Activated CD4-positive, alpha-beta T cell treated with anti-CD3 and anti-CD28 coated beads, Interleukin-2, amount 50 U/mL, for 4 hours (primary cell): Measurements from ENCODE around the gene FAM163B.
"Not testable (repeated sequence)": the region's sequence is repeated elsewhere in the genome, so short reads cannot be mapped to it uniquely, and the experiment has no call there.

Experiments
- DNase-seq, 2 experiments: peaks; one replicate each; pipeline ENCODE4 v3.0.0-alpha.2; 2020

Gene FAM163B

DNA sequence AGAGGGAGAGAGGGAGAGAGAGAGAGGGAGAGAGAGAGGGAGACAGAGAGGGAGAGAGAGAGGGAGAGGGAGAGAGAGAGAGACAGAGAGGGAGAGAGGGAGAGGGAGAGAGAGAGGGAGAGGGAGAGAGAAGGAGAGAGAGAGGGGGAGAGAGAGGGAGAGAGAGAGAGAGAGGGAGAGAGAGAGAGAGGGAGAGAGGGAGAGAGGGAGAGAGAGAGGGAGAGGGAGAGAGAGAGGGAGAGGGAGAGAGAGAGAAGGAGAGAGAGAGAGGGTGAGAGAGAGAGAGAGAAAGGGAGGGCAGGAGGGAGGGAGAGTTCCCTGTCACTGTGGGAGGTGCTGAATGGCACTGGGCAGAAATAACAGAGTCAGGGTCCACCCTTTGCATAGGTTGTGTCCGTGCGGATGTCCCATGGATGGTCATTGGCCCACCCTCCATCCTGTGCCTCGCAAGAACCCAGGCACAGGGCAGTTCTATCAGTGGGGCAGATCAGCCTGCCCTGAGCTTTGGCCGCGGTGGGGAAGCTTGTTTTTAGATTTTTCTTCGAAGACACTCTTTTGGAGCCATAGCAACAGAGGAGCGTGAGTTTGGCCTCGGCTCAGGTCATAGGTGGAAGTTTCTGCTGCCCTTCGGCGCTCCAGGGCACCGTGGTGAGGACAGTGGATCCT, 44.6 kb downstream of the FAM163B start:
- DNase-seq = no peak

DNA sequence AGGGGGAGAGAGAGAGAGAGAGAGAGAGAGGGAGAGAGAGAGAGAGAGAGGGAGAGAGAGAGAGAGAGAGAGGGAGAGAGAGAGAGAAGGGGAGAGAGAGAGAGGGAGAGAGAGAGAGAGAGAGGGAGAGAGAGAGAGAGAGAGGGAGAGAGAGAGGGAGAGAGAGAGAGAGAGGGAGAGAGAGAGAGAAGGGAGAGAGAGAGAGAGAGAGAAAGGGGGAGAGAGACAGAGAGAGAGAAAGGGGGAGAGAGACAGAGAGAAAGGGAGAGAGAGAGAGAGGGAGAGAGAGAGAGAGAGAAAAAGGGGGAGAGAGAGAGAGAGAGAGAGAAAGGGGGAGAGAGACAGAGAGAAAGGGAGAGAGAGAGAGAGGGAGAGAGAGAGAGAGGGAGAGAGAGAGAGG, 45.4 kb downstream of the FAM163B start:
- not testable (repeated sequence) for DNase-seq

DNA sequence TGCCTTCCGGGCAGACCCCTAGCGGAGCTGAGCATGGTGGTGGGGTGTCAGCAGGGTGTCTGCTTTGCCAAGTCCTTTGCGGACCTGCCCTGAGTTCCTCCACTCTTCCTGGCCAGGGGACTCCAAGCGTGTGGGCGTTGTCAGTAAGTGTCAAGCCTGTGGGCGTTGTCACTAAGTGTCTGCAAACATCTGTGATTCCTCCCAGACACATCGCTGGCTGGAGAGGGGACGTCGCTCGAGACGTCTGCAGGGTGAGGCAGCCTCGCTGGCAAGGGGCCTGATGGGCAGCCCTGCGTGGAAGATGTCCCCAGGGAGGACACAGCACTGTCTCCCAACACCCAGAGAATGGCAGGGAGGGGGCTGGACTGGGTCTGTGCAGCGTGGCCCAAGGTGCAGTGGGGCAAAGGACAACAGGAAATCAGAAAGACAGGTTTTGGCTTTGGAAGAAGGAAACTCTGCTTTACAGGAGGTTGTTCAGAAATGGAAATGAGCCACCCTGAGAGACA, 45.8 kb downstream of the FAM163B start:
- DNase-seq = no peak

DNA sequence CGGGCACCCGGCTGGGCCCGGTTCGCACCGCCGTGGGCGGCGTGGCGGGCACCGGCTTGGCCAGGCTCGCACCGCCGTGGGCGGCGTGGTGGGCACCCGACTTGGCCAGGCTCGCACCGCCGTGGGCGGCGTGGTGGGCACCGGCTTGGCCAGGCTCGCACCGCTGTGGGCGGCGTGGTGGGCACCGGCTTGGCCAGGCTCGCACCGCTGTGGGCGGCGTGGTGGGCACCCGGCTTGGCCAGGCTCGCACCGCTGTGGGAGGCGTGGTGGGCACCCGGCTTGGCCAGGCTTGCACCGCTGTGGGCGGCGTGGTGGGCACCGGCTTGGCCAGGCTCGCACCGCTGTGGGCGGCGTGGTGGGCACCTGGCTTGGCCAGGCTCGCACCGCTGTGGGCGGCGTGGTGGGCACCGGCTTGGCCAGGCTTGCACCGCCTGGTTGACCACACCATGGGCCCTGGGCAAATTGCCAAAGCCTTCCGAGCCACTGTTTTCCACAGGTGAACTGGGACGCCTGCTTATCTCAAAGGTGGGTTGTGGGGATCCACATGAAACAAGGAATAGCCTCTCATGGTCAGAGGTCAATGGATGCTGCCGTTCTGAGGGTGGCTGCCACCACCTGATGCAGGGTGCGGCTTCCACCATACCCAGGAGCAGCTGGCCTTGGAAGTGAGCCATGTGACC, 46.4 kb downstream of the FAM163B start:
- DNase-seq = no peak

DNA sequence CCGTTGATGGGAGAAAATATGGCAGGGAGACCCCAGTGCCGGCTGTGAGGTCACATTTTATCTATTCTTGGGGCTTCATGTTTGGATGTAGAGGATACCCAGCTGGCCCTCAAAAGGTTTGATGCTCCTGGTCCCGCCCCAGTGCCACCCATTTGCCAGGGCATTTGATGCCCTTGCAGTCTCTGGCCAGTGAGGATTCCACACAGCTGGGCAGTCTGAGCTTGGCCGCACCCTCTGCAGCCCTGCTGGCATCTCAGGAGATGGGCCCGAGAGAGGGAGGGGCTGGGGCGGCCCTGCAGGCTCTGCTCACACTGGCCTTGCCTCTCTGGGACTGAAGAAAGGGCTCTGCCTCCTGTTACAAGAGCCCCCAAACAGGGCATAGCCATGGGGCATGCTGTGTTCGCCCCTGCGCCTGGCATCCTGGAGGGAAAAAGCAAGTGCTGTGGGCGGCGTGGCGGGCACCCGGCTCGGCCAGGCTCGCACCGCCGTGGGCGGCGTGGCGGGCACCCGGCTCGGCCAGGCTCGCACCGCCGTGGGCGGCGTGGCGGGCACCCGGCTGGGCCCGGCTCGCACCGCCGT, 47.1 kb downstream of the FAM163B start:
- DNase-seq = no peak

DNA sequence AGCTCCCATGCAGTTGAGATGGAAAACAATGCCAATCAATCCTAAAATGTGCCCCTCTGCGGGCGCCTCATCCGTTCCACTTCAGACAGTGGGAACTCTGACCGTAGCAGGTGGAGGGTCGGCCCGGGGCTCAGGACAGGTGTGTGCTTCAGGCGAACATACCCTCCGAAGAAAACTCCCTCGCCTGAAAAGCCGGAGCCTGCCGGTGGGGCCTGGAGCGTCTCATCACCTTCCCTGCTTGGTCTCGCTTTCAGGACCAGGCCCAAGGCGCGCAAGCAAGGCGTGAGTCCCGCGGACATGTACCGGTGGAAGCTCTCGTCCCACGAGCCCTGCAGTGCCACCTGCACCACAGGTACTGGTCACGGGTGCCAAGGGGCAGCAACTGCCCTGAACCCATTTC, 48.2 kb downstream of the FAM163B start:
- no peak for DNase-seq

DNA sequence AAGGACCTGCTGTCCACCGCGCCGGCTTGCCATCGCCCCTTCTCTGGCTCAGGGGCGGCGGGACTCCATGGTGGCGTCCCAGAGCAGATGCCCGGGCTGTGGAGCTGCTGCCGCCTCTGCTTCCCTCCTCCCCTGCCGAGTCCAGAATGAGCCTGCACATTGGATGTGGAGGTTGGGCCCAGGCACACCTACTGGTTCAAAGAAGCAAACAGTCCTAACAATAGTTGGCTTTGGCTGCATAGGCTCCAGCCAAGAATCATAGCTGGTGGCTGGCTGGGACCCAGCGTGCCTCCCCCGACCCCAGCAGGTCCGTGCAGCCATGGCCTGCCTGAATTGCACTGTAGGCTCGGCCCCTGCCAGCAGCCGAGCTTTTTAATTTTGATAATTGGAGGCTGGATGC, 48.9 kb downstream of the FAM163B start:
- DNase-seq = no peak

DNA sequence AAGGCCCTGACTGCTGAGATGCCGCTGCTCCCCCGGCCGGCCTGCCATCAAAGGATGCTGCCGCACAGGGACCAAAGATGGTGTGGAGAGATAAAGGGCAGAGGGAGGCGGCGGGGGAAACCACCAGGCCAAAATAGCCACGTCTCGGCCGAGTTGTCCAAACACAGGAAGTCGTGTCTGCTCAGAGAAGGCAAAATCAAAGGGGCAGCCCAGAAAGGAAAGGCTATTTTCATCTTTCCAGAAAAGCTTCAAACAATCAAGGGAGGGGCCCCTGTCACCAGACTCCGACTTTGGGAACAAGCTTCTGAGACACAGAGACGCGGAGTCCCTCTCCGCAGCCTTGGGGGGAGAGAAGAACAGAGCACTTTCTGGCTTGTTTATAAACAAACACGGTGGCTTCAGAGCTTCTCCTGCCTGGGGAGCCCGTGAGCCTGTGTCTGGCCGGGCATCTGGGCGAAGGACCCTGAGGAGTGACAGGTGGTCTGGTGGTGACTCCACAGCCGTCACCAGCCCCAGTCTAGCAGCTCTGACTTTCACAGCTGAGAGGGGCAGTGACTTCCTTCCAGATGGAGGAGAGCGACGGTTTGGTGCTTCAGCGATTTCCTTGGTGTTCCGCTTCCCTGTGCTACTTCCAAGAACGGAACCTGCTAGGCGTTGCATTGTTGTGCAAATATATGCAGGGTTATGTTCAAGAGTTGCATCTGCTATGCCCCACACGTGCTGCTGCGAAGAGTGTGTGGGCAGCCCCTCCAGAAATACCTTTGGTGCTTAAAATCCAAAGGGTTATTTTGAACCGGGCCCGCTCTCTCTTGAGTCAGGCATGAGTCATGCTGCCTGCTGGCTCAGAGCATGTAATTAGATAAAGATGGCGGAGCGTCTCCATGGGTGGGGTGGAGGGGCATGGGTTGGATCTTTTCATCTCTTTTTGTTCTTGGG, 50.7 kb downstream of the FAM163B start:
- DNase-seq = no peak

DNA sequence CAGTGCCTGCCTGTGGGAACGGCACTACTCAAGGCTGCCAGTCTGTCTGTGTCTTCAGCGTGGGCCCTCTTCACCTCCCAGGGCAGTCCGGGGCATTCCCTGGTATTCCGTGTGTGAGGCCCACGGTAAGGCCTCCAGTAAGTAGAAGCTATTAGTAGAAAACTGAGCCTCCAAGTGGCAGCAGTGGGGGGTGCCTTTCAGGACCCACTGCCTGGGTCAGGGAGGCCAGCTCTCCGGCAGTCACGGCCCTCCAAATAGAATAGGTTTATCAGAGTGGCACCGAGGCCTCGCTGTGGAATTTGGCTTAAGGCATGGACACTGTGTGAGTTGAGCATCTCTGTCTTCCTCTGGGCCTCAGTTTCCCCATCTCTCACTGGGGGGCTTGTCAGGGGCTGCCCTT, 51.6 kb downstream of the FAM163B start:
- DNase-seq = no peak

DNA sequence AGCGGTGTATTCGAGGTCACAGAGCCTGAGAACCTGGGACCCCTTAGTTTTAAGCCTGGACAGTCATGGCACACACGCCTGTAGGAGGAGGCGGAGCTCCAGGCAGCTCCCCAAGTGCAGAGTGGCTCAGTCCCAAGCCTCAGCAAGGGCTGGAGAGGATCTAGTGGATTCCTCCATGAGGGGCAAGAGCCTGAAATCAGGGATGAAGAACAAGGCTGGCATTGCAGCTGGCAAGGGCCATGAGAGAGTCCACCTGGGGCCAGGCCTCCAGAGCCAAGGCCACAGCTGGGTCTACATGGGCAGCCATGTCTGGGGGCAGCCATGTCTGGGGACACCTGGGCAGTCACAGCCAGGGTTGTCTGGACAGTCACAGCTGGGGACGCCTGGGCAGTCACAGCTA, 52.8 kb downstream of the FAM163B start:
- DNase-seq = no peak

DNA sequence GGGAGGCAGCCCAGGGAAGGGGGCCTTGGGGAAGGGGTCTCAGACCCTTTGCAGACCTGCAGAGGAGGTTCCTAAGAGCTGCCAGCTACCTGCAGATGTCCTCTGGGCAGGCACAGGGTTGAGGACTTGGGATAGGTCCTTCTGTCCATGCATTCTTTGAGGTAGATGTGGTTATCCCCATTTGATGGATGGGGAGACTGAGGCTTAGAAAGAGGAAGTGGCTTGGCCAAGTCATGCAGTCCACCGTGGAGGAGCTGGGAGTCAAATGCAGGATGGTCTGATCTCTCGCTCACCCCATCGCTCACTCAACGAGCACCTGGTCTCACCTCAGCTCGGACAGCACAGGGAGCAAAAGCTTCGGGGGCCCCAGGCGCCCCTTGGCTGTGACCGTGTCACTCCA, 54.5 kb downstream of the FAM163B start:
- DNase-seq = no peak

DNA sequence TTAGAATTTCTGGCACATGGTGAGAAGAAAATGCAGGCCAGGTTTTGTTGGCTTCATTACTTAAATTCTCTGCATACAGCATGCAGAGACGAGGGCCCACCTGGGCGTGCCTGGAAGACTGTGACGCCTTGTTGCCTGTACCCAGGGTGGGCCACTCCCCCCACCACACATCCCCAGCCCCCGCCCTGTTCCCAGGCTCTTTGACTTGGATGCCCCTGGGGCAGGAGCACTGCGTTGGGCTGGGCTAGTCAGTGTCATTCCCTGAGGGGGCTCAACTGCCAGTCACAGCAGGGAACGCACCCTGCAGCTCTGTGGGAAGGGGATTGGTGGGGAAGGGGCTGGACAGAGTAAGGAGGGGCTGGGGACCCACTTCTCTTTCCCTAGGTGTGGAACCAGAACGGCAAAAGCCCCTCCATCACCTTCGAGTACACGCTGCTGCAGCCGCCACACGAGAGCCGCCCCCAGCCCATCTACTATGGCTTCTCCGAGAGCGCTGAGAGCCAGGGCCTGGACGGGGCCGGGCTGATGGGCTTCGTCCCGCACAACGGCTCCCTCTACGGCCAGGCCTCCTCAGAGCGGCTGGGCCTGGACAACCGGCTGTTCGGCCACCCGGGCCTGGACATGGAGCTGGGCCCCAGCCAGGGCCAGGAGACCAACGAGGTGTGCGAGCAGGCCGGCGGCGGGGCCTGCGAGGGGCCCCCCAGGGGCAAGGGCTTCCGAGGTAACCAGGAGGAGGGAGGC, 55.0 kb downstream of the FAM163B start:
- DNase-seq = no peak

DNA sequence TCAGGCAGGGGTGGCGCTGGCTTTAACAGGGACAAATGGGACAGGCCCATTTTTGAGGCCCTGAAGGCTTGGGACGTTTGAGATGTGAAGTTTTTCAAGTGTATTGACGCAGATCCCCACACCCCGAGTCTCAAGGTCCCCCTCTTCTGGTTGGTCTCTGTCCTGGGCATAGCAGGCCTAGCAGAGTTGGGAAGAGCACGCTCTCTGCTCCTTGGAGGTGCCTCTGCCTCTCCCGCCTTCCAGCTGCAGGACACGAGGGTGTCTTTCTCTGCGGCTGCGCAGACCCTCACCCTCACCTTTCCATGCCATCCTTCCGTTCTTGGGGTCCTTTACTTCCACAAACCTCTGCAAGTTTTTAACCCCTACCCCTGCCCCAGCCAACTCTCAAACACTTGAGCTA, 56.1 kb downstream of the FAM163B start:
- no peak for DNase-seq

DNA sequence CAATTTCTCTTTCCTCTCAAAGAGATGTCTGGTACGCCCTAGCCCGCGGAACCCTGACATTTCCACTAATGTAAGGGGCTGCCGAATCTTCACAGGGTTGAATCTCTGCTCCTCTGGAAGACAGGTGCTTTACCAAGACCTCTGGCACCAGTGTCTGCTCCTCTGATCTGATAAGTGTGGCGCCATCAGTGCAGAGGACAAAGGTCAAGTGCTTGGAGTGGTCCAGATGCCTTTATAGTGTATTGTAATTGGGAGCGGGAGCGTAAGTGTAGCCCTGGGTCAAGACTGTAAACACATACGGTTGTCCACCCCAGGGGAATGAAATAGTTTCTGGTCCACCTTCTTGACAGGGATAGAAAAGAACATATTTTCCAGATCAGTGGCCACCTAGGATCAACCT, 57.0 kb downstream of the FAM163B start:
- DNase-seq = no peak

DNA sequence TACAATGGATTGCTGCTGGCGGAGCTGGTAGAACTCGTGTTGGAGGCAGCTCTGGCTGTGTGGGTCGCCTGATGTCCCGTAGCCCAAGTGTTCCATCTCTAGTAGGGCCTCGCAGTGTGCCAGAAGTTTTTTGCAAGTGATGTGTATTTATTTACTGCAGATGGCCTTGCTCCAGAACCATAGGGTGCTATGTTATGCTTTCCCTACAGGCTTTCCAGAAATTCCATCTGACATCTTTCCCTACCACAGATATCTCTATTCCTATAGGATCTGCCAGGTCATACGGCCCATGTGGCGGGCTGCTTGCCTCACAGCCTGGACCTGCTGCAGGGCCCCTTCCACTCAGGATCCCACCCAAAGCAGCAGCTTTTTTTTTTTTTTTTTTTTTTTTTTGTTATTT, 57.7 kb downstream of the FAM163B start:
- no peak for DNase-seq

DNA sequence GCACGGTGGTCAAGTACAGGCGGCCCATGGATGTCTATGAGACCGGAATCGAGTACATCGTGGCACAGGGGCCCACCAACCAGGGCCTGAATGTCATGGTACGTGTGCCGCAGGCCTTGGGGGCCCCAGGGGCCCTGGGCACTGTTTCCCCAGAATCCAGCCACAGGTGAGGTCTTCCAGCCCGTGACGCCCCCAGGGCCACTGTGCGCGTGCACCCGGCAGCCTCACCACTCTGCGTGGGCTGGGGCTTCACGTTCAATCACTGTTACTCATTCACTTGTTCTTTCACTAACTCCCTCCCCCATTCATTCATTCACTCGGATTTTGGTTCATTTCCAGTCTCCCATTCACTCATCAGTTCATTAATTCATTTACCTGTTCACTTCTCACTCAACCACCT, 62.1 kb downstream of the FAM163B start:
- DNase-seq = no peak

DNA sequence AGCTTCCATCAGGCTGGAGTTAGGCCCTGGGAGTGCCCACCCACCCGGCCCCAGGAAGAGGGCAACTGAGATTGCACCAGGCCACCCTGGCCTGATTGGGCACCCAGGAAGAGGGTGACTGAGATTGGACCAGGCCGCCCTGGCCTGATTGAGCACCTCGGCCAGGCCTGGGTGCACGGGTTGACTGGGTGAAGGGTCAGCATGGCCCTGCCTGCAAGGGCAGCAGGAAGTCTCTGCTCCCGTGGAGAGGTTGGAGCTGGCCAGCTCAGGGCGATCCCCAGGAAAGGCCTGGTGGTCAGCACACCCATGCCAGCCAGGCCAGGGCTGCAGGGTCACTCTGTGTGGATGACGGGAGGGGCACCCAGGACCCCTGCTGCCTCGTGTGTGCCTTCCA, 62.9 kb downstream of the FAM163B start:
- DNase-seq = no peak

DNA sequence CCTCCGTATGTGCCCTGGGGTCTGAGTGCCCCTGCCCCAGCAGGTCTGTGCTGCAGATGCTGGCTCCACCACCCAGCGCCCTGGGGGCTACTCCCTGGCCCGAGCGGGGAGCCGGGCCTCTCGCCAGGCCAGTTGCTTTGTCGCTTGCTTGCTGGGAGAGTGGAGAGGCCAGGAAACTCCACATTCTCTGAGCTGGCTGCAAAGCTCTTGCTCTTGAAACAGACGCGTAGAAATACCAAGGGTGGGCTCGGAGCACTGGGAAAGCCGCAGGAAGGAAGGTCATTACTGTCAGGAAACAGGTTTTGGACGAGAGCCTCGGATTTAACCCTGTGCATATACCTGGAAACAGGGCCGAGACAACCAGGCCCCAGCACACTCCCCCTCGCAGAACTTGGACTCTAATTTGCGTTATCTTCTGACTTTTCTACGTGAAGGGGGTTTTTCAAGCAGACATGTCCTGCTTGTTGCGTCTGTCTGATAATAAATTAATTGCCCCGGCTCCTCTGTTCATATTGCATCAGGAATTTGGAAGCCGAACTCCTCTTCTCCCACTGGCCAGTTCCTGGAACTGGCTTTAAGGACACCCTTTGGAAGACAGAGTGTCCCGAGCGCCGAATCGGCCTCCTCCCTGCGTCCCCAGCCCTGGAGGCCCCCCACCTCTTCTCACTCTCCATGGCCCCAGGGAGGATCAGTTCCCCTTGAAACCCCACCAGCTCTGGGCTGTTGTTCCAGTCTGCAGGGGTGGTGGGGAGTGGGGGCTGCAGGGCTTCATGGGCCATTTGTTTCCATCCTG, 63.5 kb downstream of the FAM163B start:
- DNase-seq = no peak

DNA sequence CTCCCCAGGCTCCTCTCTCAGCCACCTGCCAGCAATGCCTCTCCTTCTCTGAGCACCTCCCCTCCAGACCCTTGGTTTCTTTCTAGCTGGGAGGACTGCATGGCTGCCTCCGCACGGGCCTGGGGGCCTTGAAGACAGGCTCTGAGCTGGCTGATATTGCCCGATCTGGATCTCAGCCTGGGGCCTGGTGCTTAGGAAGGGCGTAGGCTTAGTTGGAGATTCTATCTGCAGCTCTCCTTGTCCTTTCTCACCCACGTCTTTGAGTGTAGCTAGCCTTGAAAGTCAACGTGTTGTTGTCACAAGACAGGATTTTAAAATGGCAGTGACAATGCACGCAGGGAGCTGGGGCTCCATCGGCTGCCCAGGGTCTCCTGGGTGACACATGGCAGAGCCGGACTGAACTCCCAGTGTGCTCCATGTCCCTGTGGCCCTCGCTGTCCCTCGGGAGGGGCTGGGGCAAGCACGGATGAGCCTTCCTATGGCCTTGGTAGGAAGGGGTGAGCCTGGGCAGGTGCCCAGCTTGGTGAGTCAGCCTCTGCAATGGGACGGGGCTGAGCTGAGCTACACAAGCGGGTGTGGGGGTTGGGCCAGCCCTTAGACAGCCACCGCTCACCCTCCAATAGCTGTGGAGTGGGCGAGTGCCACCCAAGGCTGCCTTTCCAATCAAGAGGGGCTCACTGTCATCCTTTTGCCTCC, 65.3 kb downstream of the FAM163B start:
- no peak for DNase-seq

DNA sequence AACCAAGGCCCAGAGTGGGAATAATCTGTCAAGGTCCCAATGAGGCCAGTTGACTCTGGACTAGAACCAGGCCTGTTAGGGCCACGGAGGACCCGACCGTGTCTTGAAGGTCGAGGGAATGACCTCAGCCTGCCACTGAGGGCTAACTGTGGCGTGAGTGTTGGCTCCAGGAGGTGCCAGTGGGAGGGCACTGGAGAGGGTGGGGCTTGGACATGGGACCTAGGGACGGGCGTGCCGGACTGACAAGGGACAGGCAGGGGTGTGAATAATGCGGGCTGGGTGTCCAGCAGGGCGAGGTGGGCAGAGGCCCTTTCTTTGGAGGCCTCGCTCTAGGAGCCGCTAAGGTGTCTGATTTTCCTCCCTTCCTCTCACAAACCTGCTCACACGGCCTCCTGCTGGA, 67.2 kb downstream of the FAM163B start:
- no peak for DNase-seq

DNA sequence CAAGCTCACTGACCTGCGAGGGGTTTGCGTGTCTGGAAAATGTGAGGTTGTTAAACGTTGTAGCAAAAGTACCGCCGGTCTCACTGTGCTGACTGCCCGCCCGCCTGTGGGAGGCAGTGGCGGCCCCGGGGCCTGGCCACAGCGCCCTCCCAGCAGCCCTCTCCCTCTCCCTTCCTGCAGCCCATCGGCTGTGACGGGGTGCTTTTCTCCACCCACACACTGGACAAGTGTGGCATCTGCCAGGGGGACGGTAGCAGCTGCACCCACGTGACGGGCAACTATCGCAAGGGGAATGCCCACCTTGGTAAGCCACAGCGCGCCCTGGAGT, 68.5 kb downstream of the FAM163B start:
- no peak for DNase-seq
